Astrocyte of the spinal cord (primary cell): Measurements from ENCODE around the gene PPP1R9A.

Experiments used
- DNase-seq: peaks from one replicate; pipeline ENCODE4 v3.0.0; 2011; ENCODE audit warnings: low read depth, low spot score
- H3K4me3 ChIP-seq: 2 replicates; pipeline ENCODE4 v1.5.1; 2011; ENCODE audit warnings: low read depth, mild to moderate bottlenecking, low read length, moderate library complexity
- CTCF ChIP-seq: IDR thresholded peaks from 2 replicates; pipeline ENCODE4 v1.5.1; 2012; ENCODE audit warnings: low read depth, mild to moderate bottlenecking, low read length, inconsistent platforms
- in situ Hi-C: cut with HindIII; loops from 2 replicates; pipeline ENCODE4 v1.10.0; 2017; ENCODE audit warnings: low sequenced_read_pairs

The PPP1R9A gene

GRCh38 chr7:95035295-95035694, 127.9 kb downstream of the PPP1R9A start:
- in situ Hi-C loops, result no loop called here
- H3K4me3 ChIP-seq, result no peak overlapping the region
- DNase-seq, result no peak
- TF ChIP-seq CTCF, result no peak

DNA sequence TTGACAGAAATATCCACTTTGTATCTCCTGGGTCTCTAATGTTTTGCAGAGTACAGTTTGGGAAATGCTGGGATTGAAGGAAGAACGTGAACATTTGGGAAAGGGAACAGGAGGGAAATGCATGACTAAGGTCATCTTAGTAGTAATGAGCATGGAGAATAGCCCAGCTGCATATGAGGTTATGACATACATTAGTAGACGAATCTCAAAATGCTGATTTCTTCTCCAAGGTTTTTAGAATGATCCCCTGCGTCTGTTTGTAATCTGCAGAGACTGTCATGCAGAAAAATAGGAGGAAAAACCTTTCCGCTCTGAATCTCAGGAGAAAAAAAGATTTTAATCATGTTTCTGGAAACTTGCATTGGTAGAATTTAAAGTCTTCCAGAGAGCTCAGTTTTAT, 133.6 kb downstream of the PPP1R9A start:
- in situ Hi-C loops, result no loop called here
- no peak for DNase-seq
- no peak overlapping the region for H3K4me3 ChIP-seq
- no peak for TF ChIP-seq CTCF

DNA sequence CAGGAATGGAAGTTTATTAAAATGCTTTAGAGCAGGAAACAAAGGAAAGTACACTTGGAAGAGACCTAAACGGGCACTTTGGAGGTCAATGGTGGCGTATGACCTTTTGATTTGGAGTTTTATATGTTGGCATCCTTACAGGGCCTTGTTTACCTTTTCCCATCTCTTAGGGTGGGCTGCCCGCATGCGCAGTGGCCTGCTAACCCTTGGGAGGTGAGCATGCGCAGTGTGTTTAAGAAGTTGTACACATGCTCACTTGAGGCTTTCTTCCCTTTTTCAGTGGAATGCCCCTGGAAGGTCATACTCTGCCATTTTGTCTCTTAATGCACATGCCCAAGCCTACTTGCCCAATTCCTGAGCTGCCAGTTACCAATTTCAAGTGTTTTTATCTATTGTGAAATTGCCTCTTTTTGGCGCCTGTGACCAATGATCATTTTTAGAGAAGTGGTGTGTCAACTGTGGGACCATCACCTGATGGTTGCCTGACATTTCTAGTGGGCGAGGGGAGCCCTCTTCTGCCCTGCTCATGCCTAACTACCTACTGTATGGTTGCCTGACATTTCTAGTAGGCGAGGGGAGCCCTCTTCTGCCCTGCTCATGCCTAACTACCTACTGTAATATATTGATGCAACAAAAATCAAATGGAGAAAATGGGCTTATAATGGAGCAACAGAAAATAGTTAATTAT, 138.0 kb downstream of the PPP1R9A start:
- no peak overlapping the region for H3K4me3 ChIP-seq
- TF ChIP-seq CTCF, result peak; percentile 44
- in situ Hi-C loops, result no loop called here
- peak; percentile 39 for DNase-seq

DNA sequence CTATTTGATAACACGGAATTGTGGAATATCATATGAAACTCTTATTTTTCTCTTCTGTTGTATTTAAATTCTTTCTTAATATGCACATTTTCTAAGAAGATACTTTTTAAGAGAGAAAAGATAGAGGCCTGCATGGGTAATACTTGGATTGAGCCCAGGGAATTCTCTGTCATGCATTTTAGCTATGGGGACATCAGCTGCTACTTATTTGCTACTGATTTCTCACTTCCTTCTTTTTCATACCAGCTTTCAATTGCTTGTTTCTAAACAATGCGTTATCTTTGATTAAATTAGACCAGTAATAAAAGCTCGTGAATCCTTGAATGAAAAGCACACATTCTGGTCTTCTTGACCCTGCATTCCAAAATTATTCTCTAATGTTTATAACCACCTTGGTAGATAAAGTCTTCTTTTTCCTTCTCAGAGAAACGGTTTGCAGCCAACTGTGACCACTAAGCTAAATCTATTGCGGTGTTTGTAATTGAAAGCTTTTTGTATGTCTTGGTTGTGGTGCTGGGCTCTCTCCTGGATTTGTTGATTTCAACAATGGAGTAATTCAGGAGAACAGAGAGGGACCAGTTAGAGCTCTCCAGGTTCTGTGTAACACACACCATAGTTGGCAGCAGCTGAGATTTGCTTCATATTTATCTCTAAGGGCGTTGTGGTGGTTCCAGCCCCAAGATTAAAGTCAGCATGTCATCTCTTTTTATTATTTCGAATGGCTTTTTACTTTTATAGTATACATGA, 139.3 kb downstream of the PPP1R9A start:
- no peak overlapping the region for H3K4me3 ChIP-seq
- DNase-seq, result peak; percentile 22
- in situ Hi-C loops, result no loop called here
- TF ChIP-seq CTCF, result no peak

DNA sequence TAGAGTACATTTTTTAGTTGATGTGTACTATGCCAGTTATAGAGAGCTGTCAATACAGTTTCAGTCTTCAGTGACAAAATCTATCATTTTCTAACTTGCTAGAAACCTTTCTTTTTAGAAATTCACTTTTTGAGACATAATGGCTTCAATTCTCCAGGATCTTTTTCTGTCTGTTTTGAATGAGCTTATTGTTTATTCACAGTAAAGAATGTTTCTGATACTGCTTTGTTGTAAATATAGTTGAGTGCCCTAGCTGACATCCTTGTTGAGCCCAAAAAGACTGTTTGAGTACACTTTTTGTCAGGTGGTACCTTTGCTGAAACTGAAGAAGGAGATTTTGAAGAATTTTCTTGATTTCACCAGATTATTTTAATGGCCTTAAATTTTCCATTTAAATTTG, 139.9 kb downstream of the PPP1R9A start:
- no peak overlapping the region for H3K4me3 ChIP-seq
- no peak for TF ChIP-seq CTCF
- in situ Hi-C loops, result no loop called here
- no peak for DNase-seq

GRCh38 chr7:95052566-95053094, 145.2 kb downstream of the PPP1R9A start:
- in situ Hi-C loops, result no loop called here
- H3K4me3 ChIP-seq, result no peak overlapping the region
- no peak for DNase-seq
- TF ChIP-seq CTCF, result no peak
